GM19023 (cell line): Measurements from ENCODE around the gene MIB2.
"Not testable (repeated sequence)": the region's sequence is repeated elsewhere in the genome, so short reads cannot be mapped to it uniquely, and the experiment has no call there.

ENCODE experiments used
- ATAC-seq: cut with Tn5 transposase; IDR thresholded peaks from one replicate; pipeline ENCODE4 v1.9.1; 2021; ENCODE audit warnings: mild to moderate bottlenecking, moderate library complexity; ENCODE audit not compliant: unreplicated experiment

The MIB2 gene

DNA sequence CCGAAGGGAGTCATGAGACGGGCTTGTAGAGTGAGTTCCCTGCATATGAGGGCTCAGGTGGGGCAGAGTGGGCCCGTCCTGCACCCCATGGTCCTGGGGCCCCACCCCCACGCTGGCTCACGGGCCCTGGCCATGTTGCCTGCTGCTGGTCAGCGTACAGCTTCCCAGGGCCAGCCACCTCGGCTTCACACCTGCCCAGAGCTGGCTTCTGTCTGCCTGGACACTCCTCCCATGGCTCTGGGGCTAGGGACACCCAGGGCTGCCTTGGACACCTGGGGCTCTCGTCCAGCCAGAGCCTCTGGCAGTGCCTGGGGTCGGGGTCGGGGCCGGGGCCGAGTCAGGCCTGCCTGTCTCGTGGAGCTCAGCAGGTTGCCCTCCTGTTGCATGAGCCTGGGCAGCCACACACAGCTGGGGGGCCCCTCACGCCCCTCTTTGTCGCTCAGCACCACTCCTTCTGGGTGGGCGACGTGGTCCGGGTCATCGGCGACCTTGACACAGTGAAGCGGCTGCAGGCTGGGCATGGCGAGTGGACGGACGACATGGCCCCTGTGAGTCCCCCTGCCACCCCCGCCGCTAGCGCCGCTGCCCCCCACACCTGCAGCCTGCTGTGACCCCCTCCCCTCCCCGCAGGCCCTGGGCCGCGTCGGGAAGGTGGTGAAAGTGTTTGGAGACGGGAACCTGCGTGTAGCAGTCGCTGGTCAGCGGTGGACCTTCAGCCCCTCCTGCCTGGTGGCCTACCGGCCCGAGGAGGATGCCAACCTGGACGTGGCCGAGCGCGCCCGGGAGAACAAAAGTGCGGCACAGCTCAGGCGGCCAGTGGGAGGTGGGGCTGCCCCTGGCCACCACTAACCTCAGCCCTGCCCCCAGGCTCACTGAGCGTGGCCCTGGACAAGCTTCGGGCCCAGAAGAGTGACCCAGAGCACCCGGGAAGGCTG lies 11.2 kb downstream of the MIB2 start:
- no peak for ATAC-seq

- ATAC-seq: no peak
These were observed 12.0 kb downstream of the MIB2 start for GRCh38 chr1:1627261-1627828.

- ATAC-seq: no peak
These were observed 12.8 kb downstream of the MIB2 start for GRCh38 chr1:1627829-1628753.

DNA sequence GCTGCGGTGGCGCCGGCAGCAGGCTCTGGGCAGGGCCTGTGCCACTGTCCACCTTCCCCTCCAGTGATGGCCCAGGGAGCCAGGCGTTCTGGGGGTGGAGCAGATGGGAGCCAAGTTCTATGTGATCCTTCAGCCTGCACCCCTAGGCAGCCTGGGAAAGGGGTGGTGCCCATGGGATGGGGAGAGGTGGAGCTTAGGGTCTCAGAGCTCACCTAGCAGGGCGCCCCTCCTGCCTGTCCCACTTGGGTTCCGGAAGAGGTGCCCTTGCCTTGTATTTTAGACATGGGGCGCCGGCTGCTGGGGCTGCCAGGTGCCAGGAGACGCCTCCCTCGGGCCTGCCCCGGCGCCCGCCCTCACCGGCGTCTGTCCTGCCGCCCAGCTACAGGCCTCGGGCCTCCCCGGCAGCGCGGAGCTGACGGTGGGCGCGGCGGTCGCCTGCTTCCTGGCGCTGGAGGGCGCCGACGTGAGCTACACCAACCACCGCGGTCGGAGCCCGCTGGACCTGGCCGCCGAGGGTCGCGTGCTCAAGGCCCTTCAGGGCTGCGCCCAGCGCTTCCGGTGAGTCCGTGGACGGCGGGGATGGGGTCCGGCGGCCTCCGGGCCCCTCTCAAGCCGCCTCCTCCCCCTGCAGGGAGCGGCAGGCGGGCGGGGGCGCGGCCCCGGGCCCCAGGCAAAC lies 13.6 kb downstream of the MIB2 start:
- ATAC-seq: no peak

DNA sequence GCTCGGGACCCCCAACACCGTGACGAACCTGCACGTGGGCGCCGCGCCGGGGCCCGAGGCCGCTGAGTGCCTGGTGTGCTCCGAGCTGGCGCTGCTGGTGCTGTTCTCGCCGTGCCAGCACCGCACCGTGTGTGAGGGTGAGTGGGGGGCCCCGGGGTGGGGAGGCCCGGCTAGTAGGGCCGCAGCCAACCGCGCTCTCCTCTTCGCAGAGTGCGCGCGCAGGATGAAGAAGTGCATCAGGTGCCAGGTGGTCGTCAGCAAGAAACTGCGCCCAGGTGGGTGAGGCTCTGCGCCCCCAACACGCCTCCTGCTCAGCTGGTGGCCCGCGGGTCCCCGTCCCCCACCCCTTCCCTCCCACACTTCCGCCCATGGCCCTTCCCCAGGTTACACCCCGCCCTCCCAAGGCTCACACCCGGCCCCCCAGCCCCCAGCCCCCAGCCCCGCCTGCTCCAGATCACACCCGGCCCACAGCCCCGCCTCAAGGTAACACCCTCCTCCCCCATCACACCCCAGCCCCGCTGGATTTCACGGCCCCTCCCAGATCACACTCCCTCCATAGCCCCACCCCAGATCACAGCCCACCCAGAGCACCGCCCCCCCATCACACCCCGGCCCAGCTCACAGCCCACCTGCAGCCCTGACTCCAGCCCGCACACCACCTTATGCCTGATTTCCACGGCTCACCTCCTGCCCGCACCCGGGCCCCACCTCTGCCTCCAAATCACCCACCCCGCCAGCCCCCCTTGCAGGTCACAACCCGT lies 14.3 kb downstream of the MIB2 start:
- no peak for ATAC-seq

GRCh38 chr1:1630191-1630964 lies 15.1 kb downstream of the MIB2 start:
- ATAC-seq: peak; percentile 54

DNA sequence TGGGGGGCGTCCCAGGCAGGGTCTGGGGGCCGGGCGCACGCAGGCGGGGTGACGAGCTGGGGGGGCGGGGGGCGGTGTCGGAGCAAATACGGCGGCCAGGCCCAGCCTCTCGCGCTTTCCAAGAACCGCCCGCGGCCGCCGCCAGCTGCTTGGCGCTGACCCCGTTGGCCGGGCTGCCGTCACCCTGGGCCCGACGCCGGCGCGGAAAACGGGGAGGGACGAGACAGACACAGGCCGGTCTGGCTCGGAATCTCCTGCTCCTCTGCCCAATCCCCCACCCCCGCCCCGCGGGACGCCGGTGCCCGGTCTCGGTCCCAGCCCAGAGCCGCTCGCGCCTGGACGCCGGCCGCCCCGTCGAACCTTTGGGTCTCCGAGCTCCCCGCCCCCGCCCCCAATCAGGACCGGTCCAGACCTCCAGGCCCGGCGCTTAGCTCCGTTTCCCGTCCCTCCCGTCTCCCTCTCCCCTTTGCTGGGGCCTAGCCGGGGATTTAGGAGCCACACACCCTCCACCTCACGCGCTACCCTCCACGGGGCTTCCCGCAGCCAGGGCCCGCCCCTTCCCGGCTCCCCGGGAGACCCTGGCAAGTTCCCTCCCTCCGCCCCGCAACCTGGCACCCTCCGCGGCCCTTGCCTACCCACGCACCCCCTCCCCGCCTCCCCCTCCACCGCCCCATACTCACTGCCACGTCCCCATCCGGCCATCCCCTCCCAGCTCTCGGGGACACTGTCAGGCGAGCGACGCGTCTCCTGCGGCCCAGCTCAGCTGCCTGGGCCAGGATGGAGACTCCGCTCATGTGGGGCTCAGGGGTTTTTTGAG lies 15.9 kb downstream of the MIB2 start:
- ATAC-seq: no peak

GRCh38 chr1:1631782-1632420 lies 16.6 kb downstream of the MIB2 start, which contains the start of gene MMP23B:
Gene MMP23B (plus strand): TSS chr1:1632173. CDS start chr1:1632219, 46 bp downstream.
- ATAC-seq: no peak

DNA sequence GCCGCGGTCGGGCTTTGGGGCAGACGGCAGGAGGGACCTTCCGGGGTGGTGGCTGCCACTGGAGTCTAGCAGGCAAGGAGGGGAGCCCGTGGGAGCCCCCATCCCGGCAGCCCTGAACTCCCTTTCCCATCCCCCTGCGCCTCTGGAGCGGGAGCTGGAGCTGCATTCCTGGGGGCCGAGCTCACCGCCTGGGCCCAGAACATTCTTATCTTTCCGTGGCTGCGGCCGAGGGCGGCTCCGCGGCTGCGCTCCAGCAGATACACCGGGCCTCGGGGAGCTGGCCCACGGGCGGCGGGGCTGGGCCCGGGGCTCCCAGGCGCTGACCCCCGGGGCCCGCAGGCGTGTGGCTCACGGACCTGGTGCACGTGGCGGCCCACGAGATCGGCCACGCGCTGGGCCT lies 18.1 kb downstream of the MIB2 start:
- ATAC-seq: not testable (repeated sequence)

GRCh38 chr1:1634613-1635012 lies 19.3 kb downstream of the MIB2 start:
- not testable (repeated sequence) for ATAC-seq

DNA sequence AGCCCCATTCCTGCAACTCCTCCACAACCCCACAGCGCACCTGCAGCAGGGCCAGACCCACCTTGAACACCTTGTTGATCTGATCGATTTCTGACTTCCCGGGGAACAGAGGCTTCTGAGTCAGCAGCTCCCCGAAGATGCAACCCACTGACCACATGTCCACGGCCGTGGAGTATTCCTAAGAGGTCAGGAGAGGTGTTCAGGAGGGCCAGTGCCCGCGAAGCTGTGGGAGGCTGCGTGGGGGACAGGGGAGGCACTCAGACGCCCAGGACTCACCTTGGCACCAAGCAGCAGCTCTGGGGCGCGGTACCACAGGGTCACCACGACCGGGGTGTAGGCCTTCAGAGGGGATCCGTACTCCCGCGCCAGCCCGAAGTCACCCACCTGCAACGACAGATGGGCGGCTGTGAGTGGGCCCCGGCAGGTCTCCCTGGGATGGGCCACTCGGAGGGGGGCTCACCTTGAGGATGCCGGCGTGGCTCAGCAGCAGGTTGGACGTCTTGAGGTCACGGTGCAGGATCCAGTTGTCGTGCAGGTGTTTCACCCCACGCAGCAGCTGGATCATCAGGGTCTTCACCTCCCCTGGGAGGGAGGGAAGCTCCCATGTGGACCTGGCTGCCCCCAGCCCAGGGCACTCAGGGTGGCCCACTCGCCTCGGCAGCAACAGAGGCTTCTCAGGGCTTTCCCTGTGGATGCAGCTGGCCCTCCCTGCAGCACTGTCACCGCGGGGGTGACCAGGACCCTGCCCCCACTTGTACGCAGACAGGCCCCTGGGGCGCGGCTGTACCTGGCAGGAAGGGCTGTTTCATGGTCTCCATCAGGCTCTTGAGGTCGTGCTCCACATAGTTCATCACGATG lies 21.6 kb downstream of the MIB2 start:
- not testable (repeated sequence) for ATAC-seq

DNA sequence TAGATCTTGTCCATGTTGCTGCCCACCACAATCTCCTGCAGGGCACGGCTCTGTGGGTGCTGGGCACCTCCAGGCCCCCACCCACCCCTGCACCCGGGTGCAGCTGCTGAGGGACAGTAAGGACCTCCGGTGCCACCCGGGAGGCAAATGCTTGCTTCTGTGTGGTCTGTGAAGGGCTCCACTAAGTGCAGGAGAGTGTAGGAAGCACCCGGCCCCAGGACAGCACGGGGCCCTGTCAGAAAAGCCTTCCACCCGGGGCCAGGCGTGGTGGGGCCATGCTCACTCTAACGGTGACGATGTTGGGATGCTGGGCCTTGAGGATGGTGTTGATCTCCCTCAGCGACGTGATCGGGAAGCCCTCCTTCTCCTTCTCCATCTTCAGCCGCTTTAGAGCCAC lies 22.2 kb downstream of the MIB2 start:
- not testable (repeated sequence) for ATAC-seq

- ATAC-seq: not testable (repeated sequence)
These were observed 23.2 kb downstream of the MIB2 start for GRCh38 chr1:1638528-1638927.

GRCh38 chr1:1639368-1639767 lies 24.1 kb downstream of the MIB2 start:
- not testable (repeated sequence) for ATAC-seq

- not testable (repeated sequence) for ATAC-seq
These were observed 24.8 kb downstream of the MIB2 start for GRCh38 chr1:1640081-1640480.

DNA sequence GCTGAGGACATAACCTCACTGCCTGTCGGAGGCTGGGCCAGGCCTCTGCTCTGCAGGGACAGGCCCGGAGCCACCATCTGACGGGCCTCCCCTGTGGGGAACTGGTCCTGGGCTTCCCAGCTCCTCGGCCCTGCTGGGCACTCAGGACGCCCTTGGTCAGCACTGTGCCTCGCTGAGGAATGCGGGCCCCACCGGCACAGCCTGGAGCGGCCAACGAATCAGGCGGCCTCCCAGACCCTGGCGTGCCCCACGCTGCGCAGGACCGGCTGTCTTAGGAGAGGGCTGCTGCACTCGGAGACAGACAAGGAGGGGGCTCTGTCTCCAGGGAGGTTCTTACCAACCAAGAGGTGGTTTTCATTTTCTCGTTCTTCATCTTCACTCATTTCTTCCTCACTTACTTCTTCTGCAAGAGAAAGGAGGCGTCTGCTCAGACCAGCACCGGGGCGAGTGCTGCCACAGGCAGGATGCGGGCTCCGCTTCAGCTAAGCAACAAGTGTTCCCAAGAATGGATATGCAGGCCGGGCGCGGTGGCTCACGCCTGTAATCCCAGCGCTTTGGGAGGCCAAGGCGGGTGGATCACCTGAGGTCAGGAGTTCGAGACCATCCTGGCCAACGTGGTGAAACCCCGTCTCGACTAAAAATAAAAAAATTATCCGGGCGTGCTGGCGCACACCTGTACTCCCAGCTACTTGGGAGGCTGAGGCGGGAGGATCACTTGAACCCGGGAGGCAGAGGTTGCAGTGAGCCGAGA lies 25.6 kb downstream of the MIB2 start:
- ATAC-seq: not testable (repeated sequence)
